ENCODE measurements around the gene FLT4. TPM values are rescaled to one million over a fixed set of nuclear protein-coding genes. Genes with fewer than 3 reads are reported as not detected.

Gene FLT4
- total RNA-seq, 4 donors from 2014 or later = 22.5 to 35.5 (median 25.1) TPM

- Histone ChIP-seq H3K27me3 (no peaks in the 10 kb centered on the region), H3K4me1 (no peaks in the 10 kb centered on the region), H3K27ac (no peak overlapping the region), H3K9me3 (no peaks in the 10 kb centered on the region), H3K4me3 (no peak overlapping the region), H3K36me3 (no peaks in the 10 kb centered on the region)
- TF ChIP-seq POLR2A (IDR thresholded peaks at IDR 0.05) = no peak
- TF ChIP-seq, protein P1, sequence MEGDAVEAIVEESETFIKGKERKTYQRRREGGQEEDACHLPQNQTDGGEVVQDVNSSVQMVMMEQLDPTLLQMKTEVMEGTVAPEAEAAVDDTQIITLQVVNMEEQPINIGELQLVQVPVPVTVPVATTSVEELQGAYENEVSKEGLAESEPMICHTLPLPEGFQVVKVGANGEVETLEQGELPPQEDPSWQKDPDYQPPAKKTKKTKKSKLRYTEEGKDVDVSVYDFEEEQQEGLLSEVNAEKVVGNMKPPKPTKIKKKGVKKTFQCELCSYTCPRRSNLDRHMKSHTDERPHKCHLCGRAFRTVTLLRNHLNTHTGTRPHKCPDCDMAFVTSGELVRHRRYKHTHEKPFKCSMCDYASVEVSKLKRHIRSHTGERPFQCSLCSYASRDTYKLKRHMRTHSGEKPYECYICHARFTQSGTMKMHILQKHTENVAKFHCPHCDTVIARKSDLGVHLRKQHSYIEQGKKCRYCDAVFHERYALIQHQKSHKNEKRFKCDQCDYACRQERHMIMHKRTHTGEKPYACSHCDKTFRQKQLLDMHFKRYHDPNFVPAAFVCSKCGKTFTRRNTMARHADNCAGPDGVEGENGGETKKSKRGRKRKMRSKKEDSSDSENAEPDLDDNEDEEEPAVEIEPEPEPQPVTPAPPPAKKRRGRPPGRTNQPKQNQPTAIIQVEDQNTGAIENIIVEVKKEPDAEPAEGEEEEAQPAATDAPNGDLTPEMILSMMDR (IDR thresholded peaks at IDR 0.05) = no peak
- intact Hi-C loops (cut with DNase I; ENCODE audit: low total_unique reads) = no loop called here
- no peak for DNase-seq
These were observed 28.1 kb downstream of the FLT4 start for GRCh38 chr5:180621311-180621710.

DNA sequence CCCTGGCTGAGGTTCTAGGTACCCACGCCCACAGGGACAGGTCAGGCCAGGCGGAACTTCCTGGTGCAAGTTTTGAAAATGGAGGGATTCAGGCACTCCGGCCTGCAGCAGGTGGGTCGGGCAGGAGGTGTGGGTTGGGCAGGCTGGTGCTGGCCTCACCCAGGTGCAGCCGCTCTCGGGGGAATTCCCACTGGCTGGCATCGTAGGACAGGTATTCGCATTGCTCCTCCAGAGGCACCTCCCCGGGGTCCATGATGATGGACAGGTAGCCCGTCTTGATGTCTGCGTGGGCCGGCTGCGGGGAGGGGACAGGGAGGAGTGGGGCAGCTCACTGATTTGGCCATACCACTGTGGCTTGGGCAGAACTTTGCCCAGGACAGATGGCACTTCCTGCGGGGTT is 29.4 kb downstream of the FLT4 start:
- intact Hi-C loops (cut with DNase I; ENCODE audit: low total_unique reads) = no loop called here
- H3K36me3 ChIP-seq = no peaks in the 10 kb centered on the region
- no peaks in the 10 kb centered on the region for H3K4me1 ChIP-seq
- DNase-seq = no peak
- H3K27ac ChIP-seq = no peak overlapping the region
- no peaks in the 10 kb centered on the region for H3K27me3 ChIP-seq
- TF ChIP-seq POLR2A (IDR thresholded peaks at IDR 0.05) = no peak
- TF ChIP-seq, protein P1 (IDR thresholded peaks at IDR 0.05) = no peak
- no peaks in the 10 kb centered on the region for H3K9me3 ChIP-seq
- H3K4me3 ChIP-seq = no peak overlapping the region

- DNase-seq = no peak
- Histone ChIP-seq H3K4me3 (no peak overlapping the region), H3K36me3 (no peaks in the 10 kb centered on the region), H3K27ac (no peak overlapping the region), H3K27me3 (no peaks in the 10 kb centered on the region), H3K9me3 (no peaks in the 10 kb centered on the region), H3K4me1 (no peaks in the 10 kb centered on the region)
- intact Hi-C loops (cut with DNase I; ENCODE audit: low total_unique reads) = no loop called here
- TF ChIP-seq, protein P1 (IDR thresholded peaks at IDR 0.05) = no peak
- no peak for TF ChIP-seq POLR2A (IDR thresholded peaks at IDR 0.05)
These were observed 29.9 kb downstream of the FLT4 start for GRCh38 chr5:180619563-180619915.

GRCh38 chr5:180618829-180619562 is 30.4 kb downstream of the FLT4 start:
- H3K27ac ChIP-seq = no peak overlapping the region
- H3K4me3 ChIP-seq = no peak overlapping the region
- intact Hi-C loops (cut with DNase I; ENCODE audit: low total_unique reads) = no loop called here
- TF ChIP-seq POLR2A (IDR thresholded peaks at IDR 0.05) = no peak
- TF ChIP-seq, protein P1 (IDR thresholded peaks at IDR 0.05) = no peak
- no peaks in the 10 kb centered on the region for H3K36me3 ChIP-seq
- no peaks in the 10 kb centered on the region for H3K27me3 ChIP-seq
- no peaks in the 10 kb centered on the region for H3K9me3 ChIP-seq
- H3K4me1 ChIP-seq = no peaks in the 10 kb centered on the region
- DNase-seq = no peak

DNA sequence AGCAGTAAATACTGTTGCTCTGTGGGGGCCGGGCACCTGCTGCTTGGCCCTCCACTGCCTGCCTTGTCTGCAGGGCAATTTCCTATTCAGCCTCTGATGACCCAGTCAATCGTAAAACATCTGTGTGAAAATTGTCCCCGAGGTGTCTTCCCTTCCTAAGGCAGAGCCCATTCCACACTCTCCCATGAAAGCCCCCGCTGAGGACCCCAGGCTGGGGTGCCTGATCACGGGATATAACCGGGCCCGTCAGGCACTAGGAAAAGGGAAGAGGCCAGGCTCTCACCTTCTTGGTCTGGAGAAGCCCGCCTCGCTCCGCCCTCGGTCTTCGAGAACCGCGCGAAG is 30.9 kb downstream of the FLT4 start:
- no peaks in the 10 kb centered on the region for H3K9me3 ChIP-seq
- no peak overlapping the region for H3K4me3 ChIP-seq
- no peak for DNase-seq
- intact Hi-C loops (cut with DNase I; ENCODE audit: low total_unique reads) = no loop called here
- no peaks in the 10 kb centered on the region for H3K27me3 ChIP-seq
- no peaks in the 10 kb centered on the region for H3K4me1 ChIP-seq
- H3K27ac ChIP-seq = no peak overlapping the region
- TF ChIP-seq POLR2A (IDR thresholded peaks at IDR 0.05) = no peak
- TF ChIP-seq, protein P1 (IDR thresholded peaks at IDR 0.05) = no peak
- H3K36me3 ChIP-seq = no peaks in the 10 kb centered on the region
